ENCODE results near the gene FXYD2. TPM values are rescaled to one million over a fixed set of nuclear protein-coding genes. Genes with fewer than 3 reads are reported as not detected.

Gene FXYD2
- total RNA-seq, 1 experiment from 2014 or later = 1.4 TPM

GRCh38 chr11:117816151-117816741 lies 8.3 kb downstream of the FXYD2 start:
- H3K27me3 Mint-ChIP-seq (ENCODE audit: low read depth) = peaks cover 5% of the 10 kb centered on the region; the same call in 1 of the 2 replicates
- ATAC-seq (peak; percentile 13), DNase-seq (ENCODE audit: low spot score) (no peak)
- ChIA-PET CTCF (interaction anchor here (0.6 to 13.0 kb wide), 15 partner anchors 8 to 678 kb away, joined by 3 to 336 read pairs (median 5); partner anchors contain the start of gene CEP164), POLR2A (no interaction called here)
- H3K27ac Mint-ChIP-seq = no peak overlapping the region
- no peaks in the 10 kb centered on the region for H3K36me3 Mint-ChIP-seq
- TF ChIP-seq CREB1 (CRISPR knock-in tag; IDR thresholded peaks at IDR 0.05) = peak; percentile 28; the same call in 1 of the 2 replicates
- no peak for TF ChIP-seq SP1 (CRISPR knock-in tag; conservative IDR thresholded peaks at IDR 0.05)
- TF ChIP-seq GABPB1 (CRISPR knock-in tag; IDR thresholded peaks at IDR 0.05) = no peak
- TF ChIP-seq HMGA2 (CRISPR knock-in tag; IDR thresholded peaks at IDR 0.05) = no peak; the same call in 1 of the 2 replicates
- TF ChIP-seq ZNF423 (CRISPR knock-in tag; IDR thresholded peaks at IDR 0.05) = peak; percentile 87
- TF ChIP-seq ELF4 (CRISPR knock-in tag; IDR thresholded peaks at IDR 0.05; ENCODE audit: low read depth) = no peak
- H3K4me1 Mint-ChIP-seq = peaks cover 50% of the 10 kb centered on the region
- no peak overlapping the region for H3K4me3 Mint-ChIP-seq
- no peaks in the 10 kb centered on the region for H3K9me3 Mint-ChIP-seq

DNA sequence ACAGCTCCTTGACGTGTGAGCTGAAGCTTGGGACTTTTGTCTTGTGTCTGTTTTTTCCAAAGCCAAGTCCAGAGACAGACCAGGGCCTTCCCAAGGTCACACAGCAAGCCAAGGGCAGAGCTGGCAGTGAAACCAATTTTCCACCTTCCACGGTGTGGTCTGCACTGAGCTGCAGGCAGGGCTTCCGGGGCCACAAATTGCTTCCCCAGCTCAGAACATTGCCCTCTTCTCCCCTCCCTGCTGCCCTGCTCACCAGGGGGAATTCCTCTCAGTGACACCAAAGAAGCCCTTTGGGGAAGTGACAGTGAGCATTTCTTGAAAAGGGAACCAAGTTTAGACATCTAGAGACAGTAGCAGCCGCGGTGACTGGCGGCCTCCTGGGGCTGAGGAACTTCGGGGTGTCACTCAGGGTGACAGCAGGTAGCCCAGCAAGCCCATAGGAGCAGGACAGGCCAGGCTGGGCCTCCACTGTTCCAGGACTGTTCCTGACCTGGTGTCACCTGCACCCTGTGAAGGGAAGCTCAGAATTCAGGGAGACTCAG lies 9.2 kb downstream of the FXYD2 start:
- CTCF ChIA-PET = interaction anchor here (0.7 to 13.0 kb wide), 7 partner anchors 7 to 389 kb away, joined by 3 to 336 read pairs (median 26); partner anchors contain the start of gene FXYD2
- DNase-seq (ENCODE audit: low spot score) = no peak

More for the DNA sequence above, 9.2 kb downstream of the FXYD2 start:
- peaks cover 5% of the 10 kb centered on the region; the same call in 1 of the 2 replicates for H3K27me3 Mint-ChIP-seq (ENCODE audit: low read depth)
- H3K9me3 Mint-ChIP-seq = no peaks in the 10 kb centered on the region
- H3K4me3 Mint-ChIP-seq = no peak overlapping the region
- no peak for ATAC-seq
- peaks cover 45% of the 10 kb centered on the region for H3K4me1 Mint-ChIP-seq
- H3K36me3 Mint-ChIP-seq = no peaks in the 10 kb centered on the region
- no peak overlapping the region for H3K27ac Mint-ChIP-seq
- POLR2A ChIA-PET = no interaction called here
- TF ChIP-seq, protein P1, sequence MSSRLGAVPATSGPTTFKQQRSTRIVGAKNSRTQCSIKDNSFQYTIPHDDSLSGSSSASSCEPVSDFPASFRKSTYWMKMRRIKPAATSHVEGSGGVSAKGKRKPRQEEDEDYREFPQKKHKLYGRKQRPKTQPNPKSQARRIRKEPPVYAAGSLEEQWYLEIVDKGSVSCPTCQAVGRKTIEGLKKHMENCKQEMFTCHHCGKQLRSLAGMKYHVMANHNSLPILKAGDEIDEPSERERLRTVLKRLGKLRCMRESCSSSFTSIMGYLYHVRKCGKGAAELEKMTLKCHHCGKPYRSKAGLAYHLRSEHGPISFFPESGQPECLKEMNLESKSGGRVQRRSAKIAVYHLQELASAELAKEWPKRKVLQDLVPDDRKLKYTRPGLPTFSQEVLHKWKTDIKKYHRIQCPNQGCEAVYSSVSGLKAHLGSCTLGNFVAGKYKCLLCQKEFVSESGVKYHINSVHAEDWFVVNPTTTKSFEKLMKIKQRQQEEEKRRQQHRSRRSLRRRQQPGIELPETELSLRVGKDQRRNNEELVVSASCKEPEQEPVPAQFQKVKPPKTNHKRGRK (CRISPR knock-in tag; IDR thresholded peaks at IDR 0.05; ENCODE audit: borderline replicate concordance) = no peak
- TF ChIP-seq NR2C2 (CRISPR knock-in tag; IDR thresholded peaks at IDR 0.05) (no peak), JUN (CRISPR knock-in tag; IDR thresholded peaks at IDR 0.05) (no peak), TEAD4 (CRISPR knock-in tag; IDR thresholded peaks at IDR 0.05) (no peak), RORB (CRISPR knock-in tag; IDR thresholded peaks at IDR 0.05) (no peak), ETV6 (CRISPR knock-in tag; IDR thresholded peaks at IDR 0.05) (no peak), ZNF219 (CRISPR knock-in tag; IDR thresholded peaks at IDR 0.05; ENCODE audit: borderline replicate concordance) (no peak), SMAD3 (CRISPR knock-in tag; IDR thresholded peaks at IDR 0.05; ENCODE audit: borderline replicate concordance) (no peak), NR1H2 (CRISPR knock-in tag; IDR thresholded peaks at IDR 0.05) (no peak), JAZF1 (CRISPR knock-in tag; IDR thresholded peaks at IDR 0.05) (no peak), SP1 (CRISPR knock-in tag; conservative IDR thresholded peaks at IDR 0.05) (no peak)
- TF ChIP-seq, protein P2, sequence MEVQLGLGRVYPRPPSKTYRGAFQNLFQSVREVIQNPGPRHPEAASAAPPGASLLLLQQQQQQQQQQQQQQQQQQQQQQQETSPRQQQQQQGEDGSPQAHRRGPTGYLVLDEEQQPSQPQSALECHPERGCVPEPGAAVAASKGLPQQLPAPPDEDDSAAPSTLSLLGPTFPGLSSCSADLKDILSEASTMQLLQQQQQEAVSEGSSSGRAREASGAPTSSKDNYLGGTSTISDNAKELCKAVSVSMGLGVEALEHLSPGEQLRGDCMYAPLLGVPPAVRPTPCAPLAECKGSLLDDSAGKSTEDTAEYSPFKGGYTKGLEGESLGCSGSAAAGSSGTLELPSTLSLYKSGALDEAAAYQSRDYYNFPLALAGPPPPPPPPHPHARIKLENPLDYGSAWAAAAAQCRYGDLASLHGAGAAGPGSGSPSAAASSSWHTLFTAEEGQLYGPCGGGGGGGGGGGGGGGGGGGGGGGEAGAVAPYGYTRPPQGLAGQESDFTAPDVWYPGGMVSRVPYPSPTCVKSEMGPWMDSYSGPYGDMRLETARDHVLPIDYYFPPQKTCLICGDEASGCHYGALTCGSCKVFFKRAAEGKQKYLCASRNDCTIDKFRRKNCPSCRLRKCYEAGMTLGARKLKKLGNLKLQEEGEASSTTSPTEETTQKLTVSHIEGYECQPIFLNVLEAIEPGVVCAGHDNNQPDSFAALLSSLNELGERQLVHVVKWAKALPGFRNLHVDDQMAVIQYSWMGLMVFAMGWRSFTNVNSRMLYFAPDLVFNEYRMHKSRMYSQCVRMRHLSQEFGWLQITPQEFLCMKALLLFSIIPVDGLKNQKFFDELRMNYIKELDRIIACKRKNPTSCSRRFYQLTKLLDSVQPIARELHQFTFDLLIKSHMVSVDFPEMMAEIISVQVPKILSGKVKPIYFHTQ (CRISPR knock-in tag; IDR thresholded peaks at IDR 0.05) = no peak
- TF ChIP-seq, protein P3, sequence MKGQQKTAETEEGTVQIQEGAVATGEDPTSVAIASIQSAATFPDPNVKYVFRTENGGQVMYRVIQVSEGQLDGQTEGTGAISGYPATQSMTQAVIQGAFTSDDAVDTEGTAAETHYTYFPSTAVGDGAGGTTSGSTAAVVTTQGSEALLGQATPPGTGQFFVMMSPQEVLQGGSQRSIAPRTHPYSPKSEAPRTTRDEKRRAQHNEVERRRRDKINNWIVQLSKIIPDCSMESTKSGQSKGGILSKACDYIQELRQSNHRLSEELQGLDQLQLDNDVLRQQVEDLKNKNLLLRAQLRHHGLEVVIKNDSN (CRISPR knock-in tag; IDR thresholded peaks at IDR 0.05) = no peak
- TF ChIP-seq, protein P4, sequence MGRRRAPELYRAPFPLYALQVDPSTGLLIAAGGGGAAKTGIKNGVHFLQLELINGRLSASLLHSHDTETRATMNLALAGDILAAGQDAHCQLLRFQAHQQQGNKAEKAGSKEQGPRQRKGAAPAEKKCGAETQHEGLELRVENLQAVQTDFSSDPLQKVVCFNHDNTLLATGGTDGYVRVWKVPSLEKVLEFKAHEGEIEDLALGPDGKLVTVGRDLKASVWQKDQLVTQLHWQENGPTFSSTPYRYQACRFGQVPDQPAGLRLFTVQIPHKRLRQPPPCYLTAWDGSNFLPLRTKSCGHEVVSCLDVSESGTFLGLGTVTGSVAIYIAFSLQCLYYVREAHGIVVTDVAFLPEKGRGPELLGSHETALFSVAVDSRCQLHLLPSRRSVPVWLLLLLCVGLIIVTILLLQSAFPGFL (CRISPR knock-in tag; IDR thresholded peaks at IDR 0.05; ENCODE audit: borderline replicate concordance) = no peak
- TF ChIP-seq, protein P5, sequence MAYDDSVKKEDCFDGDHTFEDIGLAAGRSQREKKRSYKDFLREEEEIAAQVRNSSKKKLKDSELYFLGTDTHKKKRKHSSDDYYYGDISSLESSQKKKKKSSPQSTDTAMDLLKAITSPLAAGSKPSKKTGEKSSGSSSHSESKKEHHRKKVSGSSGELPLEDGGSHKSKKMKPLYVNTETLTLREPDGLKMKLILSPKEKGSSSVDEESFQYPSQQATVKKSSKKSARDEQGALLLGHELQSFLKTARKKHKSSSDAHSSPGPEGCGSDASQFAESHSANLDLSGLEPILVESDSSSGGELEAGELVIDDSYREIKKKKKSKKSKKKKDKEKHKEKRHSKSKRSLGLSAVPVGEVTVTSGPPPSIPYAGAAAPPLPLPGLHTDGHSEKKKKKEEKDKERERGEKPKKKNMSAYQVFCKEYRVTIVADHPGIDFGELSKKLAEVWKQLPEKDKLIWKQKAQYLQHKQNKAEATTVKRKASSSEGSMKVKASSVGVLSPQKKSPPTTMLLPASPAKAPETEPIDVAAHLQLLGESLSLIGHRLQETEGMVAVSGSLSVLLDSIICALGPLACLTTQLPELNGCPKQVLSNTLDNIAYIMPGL (CRISPR knock-in tag; IDR thresholded peaks at IDR 0.05) = no peak

All from WTC11 (cell line).